HG03103 (cell line): ENCODE results near the gene DLG3.

ENCODE experiments used
- ATAC-seq: cut with Tn5 transposase; IDR thresholded peaks from one replicate; pipeline ENCODE4 v1.9.1; 2021; ENCODE audit warnings: low read depth; ENCODE audit not compliant: unreplicated experiment

Gene DLG3

GRCh38 chrX:70476166-70476933 is 31.7 kb downstream of the DLG3 start:
- no peak for ATAC-seq

GRCh38 chrX:70476934-70477733 is 32.5 kb downstream of the DLG3 start:
- no peak for ATAC-seq

GRCh38 chrX:70477734-70478075 is 33.1 kb downstream of the DLG3 start:
- no peak for ATAC-seq

- ATAC-seq = no peak
These were observed 34.1 kb downstream of the DLG3 start for GRCh38 chrX:70478526-70479245.

GRCh38 chrX:70479247-70479921 is 34.7 kb downstream of the DLG3 start:
- no peak for ATAC-seq

- ATAC-seq = no peak
These were observed 35.5 kb downstream of the DLG3 start for GRCh38 chrX:70479922-70480659.

- ATAC-seq = no peak
These were observed 36.0 kb downstream of the DLG3 start for GRCh38 chrX:70480660-70481018.

GRCh38 chrX:70481471-70482270 is 37.0 kb downstream of the DLG3 start:
- no peak for ATAC-seq

- no peak for ATAC-seq
These were observed 37.7 kb downstream of the DLG3 start for GRCh38 chrX:70482300-70482699.

DNA sequence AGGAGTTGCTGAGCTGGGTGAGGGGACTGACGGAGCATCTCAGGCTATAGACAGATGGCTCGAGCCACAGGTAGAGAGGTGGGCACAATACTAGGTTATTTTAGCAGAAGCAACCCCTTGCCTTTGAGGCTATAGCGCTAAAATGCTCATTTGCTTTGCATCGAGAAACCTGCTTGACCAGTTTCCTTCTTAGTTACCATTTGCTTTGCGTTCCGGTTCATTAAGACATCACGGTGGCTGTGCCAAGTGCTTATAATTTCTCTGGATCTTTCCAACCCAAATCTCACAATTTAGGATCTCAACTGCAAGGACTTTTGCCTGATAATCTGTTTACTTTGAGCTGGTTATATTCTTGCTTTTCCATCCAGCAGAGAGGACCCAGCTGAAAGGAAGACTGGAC is 40.8 kb downstream of the DLG3 start:
- no peak for ATAC-seq

GRCh38 chrX:70488856-70489255 is 44.2 kb downstream of the DLG3 start:
- ATAC-seq = no peak

- ATAC-seq = no peak
These were observed 49.8 kb downstream of the DLG3 start for GRCh38 chrX:70494441-70494840.

DNA sequence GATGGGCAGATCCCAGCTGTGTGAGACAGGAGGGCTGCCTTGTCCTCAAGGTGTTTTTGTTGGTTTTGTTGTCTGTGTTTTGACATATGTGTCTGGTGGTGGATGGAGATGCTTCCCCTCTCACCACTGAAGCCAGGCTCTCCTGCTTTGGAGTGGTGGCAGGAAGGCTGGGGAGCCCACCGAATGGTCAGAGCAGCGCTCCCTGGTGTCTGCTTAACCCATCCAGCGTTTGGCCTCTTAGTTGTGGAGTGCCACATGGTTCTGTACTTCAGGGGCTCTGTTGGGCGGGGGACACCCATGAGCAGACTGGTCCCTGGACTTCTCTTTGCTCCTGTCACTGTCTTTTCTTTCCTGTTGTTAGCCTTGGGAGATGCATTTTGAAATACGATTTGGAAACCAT is 51.9 kb downstream of the DLG3 start:
- no peak for ATAC-seq

DNA sequence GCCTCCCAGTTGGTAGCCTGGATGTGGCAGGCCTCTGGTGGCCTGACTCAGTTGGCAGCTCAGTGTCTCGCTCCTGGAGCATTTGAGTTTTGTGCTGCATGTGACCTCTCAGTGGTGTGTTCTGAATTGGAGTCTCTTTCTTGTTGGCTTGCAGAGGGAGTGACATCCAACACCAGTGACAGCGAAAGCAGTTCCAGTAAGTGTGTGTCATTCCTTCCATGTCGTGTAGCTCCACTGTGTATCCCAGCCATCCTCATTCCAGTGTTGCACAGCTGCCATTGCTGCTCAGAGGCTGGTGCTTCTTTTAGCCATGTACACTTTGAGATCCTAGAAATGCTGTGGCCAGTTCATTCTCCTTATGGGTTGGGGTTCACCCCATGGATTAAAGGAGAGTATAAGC is 52.4 kb downstream of the DLG3 start:
- ATAC-seq = no peak

DNA sequence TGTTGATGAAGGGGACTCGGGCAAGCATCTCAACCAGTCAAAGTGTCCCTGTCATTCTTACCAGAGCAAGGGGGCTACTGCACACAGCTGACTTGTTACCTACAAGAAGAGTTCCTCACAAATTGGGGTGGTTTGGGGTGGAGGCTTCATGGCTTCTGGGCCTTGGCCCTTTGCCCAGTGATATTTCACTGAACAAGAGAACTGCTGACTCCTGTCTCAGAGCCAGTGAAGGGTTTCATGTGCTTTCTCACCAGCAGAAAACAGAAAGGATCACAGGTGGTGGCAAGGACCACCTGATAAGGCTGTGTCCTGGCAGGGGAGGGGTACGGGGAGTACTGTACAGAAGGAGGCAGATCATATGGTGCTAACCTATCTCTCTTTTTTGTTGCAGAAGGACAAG is 53.5 kb downstream of the DLG3 start:
- no peak for ATAC-seq

- no peak for ATAC-seq
These were observed 56.2 kb downstream of the DLG3 start for GRCh38 chrX:70500826-70501225.

DNA sequence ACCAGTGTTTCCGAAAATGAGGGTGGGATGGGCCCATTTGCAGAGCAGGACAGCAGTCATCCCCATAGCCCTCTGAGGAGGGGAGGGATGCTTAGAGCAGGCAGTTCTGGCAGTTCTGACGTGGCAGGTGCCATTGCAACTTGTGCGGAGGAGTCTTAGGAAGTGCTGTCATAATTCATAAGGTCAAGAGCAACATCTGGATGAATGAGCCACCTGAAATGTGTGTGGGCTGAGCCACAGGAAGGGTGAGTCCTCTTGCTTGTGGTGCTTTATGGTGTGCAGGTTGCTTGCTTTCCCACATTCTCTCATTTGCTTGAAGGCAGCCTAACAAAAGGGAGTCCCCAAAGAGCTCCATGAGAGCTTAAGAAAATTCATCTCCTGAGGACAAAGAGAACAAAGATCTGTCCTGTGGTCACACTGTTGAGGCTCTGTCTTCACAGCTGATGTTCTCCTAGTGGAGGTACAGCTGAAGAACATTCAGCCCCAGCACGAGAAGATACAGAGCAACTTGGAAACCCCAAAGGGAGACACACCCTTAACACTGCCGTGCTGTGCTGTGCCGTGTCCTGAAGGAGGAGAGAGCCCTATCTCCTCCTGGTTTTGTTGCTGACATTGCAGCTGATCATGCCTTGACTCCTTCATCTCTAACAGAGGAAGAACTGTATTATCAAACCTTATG is 60.3 kb downstream of the DLG3 start:
- ATAC-seq = no peak

DNA sequence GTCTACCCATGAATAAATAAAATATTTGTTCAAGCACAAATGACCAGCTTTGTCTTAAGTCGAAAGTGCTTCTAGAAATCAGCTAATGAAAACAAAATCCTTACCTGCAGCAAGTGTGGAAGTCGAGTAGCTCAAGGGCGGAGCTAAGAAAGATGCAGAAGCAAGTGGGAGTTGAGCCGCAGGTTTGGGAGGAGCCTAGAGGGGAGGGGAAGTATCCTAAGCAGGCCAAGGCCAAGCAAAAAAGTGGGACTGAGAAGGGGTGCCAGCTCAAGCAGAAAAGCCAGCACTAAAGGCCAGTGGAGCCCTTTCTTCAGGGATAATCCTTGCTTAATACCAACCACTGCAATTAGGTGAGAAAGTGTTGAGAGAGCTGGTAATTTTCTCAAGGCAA is 60.8 kb downstream of the DLG3 start:
- no peak for ATAC-seq

DNA sequence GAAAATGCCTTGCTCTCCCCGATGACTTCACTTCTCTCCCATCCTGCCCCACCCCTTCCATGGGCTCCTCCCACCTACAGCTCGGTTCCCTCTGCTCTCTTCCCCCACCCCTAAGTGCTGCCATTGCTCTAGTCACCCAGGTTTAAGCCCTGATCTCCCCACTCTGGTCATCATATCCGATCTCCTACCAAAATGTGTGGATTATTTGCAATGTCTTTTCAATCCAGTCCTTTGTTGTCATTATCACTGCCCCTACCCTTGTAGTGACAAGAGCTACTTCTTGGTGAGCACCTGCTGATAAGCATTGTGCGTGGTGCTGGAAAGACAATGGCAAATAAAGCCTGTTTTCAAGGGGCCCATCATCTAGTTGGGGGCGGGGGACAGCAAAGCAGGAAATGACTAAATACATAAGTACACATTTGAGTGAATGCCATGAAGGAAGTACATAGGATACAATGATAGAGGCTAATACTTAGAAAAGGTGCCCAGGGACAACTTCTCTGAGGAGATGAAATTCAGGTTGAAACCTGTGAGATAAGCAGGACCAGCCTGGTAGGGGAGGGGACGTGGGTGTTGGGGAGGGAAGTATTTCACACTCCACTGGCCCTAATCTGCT is 63.8 kb downstream of the DLG3 start:
- no peak for ATAC-seq
